Activated T-helper 1 cell treated with anti-CD3 and anti-CD28 coated beads, Interleukin-2, amount 50 U/mL, for 16 hours (primary cell): ENCODE measurements around the gene IFNGR2.

ENCODE experiments used
- DNase-seq, 2 donors: peaks; one replicate each; pipeline ENCODE4 v3.0.0-alpha.2; 2020; ENCODE audit warnings: low read depth in 1 of 2, low spot score in 1 of 2

The IFNGR2 gene

DNA sequence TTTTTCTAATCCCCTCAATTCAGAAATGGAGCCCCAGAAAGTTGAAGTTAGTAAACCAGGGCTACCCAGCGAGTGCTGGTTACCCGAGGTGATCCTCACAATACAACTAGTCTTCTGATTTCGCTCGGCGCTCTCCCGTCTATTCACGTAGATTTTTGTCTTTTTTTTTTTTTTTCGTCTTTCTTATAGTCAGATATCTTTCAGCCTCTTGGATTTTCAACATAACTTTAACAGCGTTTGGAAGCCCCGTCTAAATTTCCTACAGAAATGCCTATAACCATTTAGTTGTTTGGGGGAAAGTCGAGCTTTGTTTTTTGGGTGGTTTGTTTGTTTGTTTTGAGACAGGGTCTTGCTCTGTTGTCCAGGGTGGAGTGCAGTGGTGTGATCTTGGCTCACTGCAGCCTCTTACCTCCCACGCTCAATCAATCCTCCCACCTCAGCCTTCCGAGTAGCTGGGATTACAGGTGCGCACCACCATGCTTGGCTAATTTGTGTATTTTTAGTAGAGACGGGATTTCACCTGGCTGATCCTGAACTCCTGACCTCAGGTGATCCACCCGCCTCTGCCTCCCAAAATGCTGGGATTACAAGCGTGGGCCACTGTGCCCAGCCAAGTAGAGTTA lies 77.4 kb downstream of the IFNGR2 start:
- DNase-seq = no peak

DNA sequence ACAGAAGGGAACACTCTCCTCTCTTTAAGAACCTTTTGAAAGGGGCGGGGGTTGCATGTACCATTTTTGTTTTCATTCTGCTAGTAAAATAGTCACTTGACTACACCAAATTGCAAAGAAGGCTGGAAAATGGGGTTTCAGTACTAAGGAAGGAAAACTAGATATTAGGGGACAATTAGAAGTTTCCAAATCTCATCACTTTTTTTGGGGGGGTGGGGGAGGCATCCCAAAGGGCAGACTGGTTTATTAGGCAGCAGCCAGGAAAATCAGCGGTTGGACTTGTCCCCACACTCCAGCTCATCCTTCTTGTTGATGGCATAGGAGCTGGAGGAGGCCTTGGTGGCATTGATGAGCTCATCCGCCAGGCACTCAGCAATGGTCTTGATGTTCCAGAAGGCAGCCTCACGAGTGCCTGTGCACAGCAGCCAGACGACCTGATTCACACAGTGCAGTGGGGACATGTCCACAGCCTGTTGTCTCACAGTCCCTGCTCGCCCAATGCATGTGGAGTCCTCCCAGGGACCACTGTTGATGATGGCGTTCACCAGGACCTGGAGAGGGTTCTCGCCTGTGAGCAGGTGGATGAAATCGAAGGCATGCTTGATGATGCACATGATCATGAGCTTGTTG lies 78.2 kb downstream of the IFNGR2 start:
- DNase-seq = no peak
